Neural cell (in vitro differentiated cells): Measurements from ENCODE around the gene PTPRN2. TPM values are rescaled to one million over a fixed set of nuclear protein-coding genes. Genes with fewer than 3 reads are reported as not detected.

Experiments used
- H2AFZ ChIP-seq: fragments of 200-600, 300-800 bp; sonication (generic), shearing (Covaris generic); 2 replicates; pipeline ENCODE4 v1.6.0; 2014; ENCODE audit warnings: low read depth, mild to moderate bottlenecking, antibody characterized with exemption, low read length, moderate library complexity
- H3F3A ChIP-seq: fragments of 200-600 bp; shearing (Covaris generic); 2 replicates; pipeline ENCODE4 v1.6.1; 2016; ENCODE audit warnings: mild to moderate bottlenecking, moderate library complexity, mixed read lengths, antibody characterized with exemption, low read length; ENCODE audit not compliant: insufficient read depth, poor library complexity, severe bottlenecking
- H3K27ac ChIP-seq: fragments of 200-600, 300-800 bp; sonication (generic), shearing (Covaris generic); 2 replicates; pipeline ENCODE4 v1.5.1; 2014; ENCODE audit warnings: mild to moderate bottlenecking, low read length, moderate library complexity
- H3K27me3 ChIP-seq: fragments of 300-800, 200-600 bp; sonication (generic), shearing (Covaris generic); 2 replicates; pipeline ENCODE4 v1.6.0; 2014; ENCODE audit warnings: mild to moderate bottlenecking, low read depth, low read length, moderate library complexity; ENCODE audit not compliant: insufficient read depth
- H3K36me3 ChIP-seq: fragments of 300-800, 200-600 bp; sonication (generic), shearing (Covaris generic); 2 replicates; pipeline ENCODE4 v1.5.1; 2014; ENCODE audit warnings: mild to moderate bottlenecking, antibody characterized with exemption, low read length, moderate library complexity; ENCODE audit not compliant: insufficient read depth
- H3K4me2 ChIP-seq: fragments of 300-800, 200-600 bp; sonication (generic), shearing (Covaris generic); 2 replicates; pipeline ENCODE4 v1.6.0; 2014; ENCODE audit warnings: mild to moderate bottlenecking, low read length
- H3K4me3 ChIP-seq: fragments of 300-800, 200-600 bp; sonication (generic), shearing (Covaris generic); 2 replicates; pipeline ENCODE4 v1.5.1; 2014; ENCODE audit warnings: mild to moderate bottlenecking, low read length, moderate library complexity
- H3K79me2 ChIP-seq: fragments of 200-600 bp; shearing (Covaris generic); replicated peaks from 2 replicates; pipeline ENCODE4 v1.6.0; 2014; ENCODE audit warnings: mild to moderate bottlenecking, low read length, moderate library complexity; ENCODE audit not compliant: insufficient read depth
- H3K9ac ChIP-seq: fragments of 300-800, 200-600 bp; sonication (generic), shearing (Covaris generic); 2 replicates; pipeline ENCODE4 v1.6.1; 2016; ENCODE audit warnings: mild to moderate bottlenecking, low read length, mixed read lengths
- H3K9me2 ChIP-seq: fragments of 200-600 bp; shearing (Covaris generic); 2 replicates; pipeline ENCODE4 v1.6.1; 2016; ENCODE audit warnings: mild to moderate bottlenecking, low read length, mixed read lengths; ENCODE audit not compliant: insufficient read depth
- H3K9me3 ChIP-seq: fragments of 200-600, 300-800 bp; sonication (generic), shearing (Covaris generic); 2 replicates; pipeline ENCODE4 v1.6.1; 2016; ENCODE audit warnings: mild to moderate bottlenecking, mixed run types, low read length, moderate library complexity, mixed read lengths
- H4K20me1 ChIP-seq: fragments of 200-600 bp; shearing (Covaris generic); 2 replicates; pipeline ENCODE4 v1.6.1; 2016; ENCODE audit warnings: mild to moderate bottlenecking, mixed run types; ENCODE audit not compliant: insufficient read depth
- EP300 ChIP-seq: fragments of 450-650 bp; conservative IDR thresholded peaks from 2 replicates; pipeline ENCODE4 v1.6.1; 2014; ENCODE audit warnings: antibody characterized with exemption, mild to moderate bottlenecking, moderate library complexity; ENCODE audit not compliant: poor library complexity, severe bottlenecking
- EZH2 ChIP-seq: fragments of 200-600, 300-800 bp; shearing (Covaris generic), sonication (generic); IDR thresholded peaks from 2 replicates; pipeline ENCODE4 v1.6.1; 2014; ENCODE audit warnings: antibody characterized with exemption, low read length, borderline replicate concordance, mild to moderate bottlenecking; ENCODE audit not compliant: insufficient read depth, poor library complexity, severe bottlenecking
- MXI1 ChIP-seq: fragments of 450-650 bp; conservative IDR thresholded peaks from 2 replicates; pipeline ENCODE4 v1.6.1; 2014; ENCODE audit warnings: antibody characterized with exemption, mild to moderate bottlenecking; ENCODE audit not compliant: poor library complexity, severe bottlenecking
- POLR2AphosphoS5 ChIP-seq: IDR thresholded peaks from 2 replicates; pipeline ENCODE4 v1.6.1; 2012
- RAD21 ChIP-seq: fragments of 450-650 bp; conservative IDR thresholded peaks from 2 replicates; pipeline ENCODE4 v1.6.1; 2014; ENCODE audit warnings: antibody characterized with exemption, mild to moderate bottlenecking, moderate library complexity
- SMC3 ChIP-seq: fragments of 450-650 bp; conservative IDR thresholded peaks from 2 replicates; pipeline ENCODE4 v1.6.1; 2014; ENCODE audit warnings: antibody characterized with exemption, mild to moderate bottlenecking, moderate library complexity; ENCODE audit not compliant: poor library complexity
- TAF1 ChIP-seq: IDR thresholded peaks from 2 replicates; pipeline ENCODE4 v1.6.1; 2012; ENCODE audit warnings: low read depth
- polyA plus RNA-seq: library from polyadenylated mRNA; depleted of rRNA; stranded (reverse); fragments of >200 nt; gene quantifications from 2 replicates; pipeline ENCODE4 v1.2.3, GENCODE V29; 2014
- TF ChIP-seq, protein P1 (sequence below): IDR thresholded peaks from 2 replicates; pipeline ENCODE4 v1.6.1; 2012; ENCODE audit warnings: borderline replicate concordance
- TF ChIP-seq, protein P2 (sequence below): fragments of 450-650 bp; IDR thresholded peaks from 2 replicates; pipeline ENCODE4 v1.5.1; 2014; ENCODE audit warnings: antibody characterized with exemption, mild to moderate bottlenecking, moderate library complexity; ENCODE audit not compliant: poor library complexity, severe bottlenecking

The PTPRN2 gene
- polyA plus RNA-seq, 1 donor from 2014 or later, result 31.0 TPM

DNA sequence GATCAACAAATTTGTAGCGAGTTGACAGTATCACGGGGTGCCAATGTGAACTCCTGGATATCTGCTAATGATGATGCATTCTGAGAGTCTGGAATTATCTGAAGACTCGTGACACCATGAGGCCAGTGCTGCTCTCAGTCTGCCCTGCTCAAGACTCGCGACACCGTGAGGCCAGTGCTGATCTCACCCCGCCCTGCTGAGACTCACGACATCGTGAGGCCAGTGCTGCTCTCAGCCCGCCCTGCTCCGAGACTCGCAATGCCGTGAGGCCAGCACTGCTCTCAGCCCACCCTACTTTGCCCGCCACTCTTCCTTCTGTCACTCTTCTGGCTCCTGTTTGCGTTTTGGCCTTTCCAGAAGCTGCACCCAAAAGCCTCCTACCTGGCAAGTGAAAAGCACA is 411.8 kb downstream of the PTPRN2 start:
- H3K9me2 ChIP-seq, result no peaks in the 10 kb centered on the region
- H3K9ac ChIP-seq, result no peak overlapping the region
- no peaks in the 10 kb centered on the region for H3K9me3 ChIP-seq
- no peaks in the 10 kb centered on the region for H3K36me3 ChIP-seq
- no peaks in the 10 kb centered on the region for H3K79me2 ChIP-seq
- H3F3A ChIP-seq, result no peaks in the 10 kb centered on the region
- H3K4me2 ChIP-seq, result no peak overlapping the region
- no peaks in the 10 kb centered on the region for H4K20me1 ChIP-seq
- no peaks in the 10 kb centered on the region for H3K27me3 ChIP-seq
- H3K4me3 ChIP-seq, result no peak overlapping the region
- TF ChIP-seq SMC3 (no peak), EZH2 (no peak), EP300 (no peak), POLR2AphosphoS5 (no peak), RAD21 (no peak), MXI1 (no peak), TAF1 (no peak)
- TF ChIP-seq, protein P1, sequence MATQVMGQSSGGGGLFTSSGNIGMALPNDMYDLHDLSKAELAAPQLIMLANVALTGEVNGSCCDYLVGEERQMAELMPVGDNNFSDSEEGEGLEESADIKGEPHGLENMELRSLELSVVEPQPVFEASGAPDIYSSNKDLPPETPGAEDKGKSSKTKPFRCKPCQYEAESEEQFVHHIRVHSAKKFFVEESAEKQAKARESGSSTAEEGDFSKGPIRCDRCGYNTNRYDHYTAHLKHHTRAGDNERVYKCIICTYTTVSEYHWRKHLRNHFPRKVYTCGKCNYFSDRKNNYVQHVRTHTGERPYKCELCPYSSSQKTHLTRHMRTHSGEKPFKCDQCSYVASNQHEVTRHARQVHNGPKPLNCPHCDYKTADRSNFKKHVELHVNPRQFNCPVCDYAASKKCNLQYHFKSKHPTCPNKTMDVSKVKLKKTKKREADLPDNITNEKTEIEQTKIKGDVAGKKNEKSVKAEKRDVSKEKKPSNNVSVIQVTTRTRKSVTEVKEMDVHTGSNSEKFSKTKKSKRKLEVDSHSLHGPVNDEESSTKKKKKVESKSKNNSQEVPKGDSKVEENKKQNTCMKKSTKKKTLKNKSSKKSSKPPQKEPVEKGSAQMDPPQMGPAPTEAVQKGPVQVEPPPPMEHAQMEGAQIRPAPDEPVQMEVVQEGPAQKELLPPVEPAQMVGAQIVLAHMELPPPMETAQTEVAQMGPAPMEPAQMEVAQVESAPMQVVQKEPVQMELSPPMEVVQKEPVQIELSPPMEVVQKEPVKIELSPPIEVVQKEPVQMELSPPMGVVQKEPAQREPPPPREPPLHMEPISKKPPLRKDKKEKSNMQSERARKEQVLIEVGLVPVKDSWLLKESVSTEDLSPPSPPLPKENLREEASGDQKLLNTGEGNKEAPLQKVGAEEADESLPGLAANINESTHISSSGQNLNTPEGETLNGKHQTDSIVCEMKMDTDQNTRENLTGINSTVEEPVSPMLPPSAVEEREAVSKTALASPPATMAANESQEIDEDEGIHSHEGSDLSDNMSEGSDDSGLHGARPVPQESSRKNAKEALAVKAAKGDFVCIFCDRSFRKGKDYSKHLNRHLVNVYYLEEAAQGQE, result no peak
- TF ChIP-seq, protein P2, sequence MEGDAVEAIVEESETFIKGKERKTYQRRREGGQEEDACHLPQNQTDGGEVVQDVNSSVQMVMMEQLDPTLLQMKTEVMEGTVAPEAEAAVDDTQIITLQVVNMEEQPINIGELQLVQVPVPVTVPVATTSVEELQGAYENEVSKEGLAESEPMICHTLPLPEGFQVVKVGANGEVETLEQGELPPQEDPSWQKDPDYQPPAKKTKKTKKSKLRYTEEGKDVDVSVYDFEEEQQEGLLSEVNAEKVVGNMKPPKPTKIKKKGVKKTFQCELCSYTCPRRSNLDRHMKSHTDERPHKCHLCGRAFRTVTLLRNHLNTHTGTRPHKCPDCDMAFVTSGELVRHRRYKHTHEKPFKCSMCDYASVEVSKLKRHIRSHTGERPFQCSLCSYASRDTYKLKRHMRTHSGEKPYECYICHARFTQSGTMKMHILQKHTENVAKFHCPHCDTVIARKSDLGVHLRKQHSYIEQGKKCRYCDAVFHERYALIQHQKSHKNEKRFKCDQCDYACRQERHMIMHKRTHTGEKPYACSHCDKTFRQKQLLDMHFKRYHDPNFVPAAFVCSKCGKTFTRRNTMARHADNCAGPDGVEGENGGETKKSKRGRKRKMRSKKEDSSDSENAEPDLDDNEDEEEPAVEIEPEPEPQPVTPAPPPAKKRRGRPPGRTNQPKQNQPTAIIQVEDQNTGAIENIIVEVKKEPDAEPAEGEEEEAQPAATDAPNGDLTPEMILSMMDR, result no peak
- H2AFZ ChIP-seq, result no peak overlapping the region
- no peak overlapping the region for H3K27ac ChIP-seq

DNA sequence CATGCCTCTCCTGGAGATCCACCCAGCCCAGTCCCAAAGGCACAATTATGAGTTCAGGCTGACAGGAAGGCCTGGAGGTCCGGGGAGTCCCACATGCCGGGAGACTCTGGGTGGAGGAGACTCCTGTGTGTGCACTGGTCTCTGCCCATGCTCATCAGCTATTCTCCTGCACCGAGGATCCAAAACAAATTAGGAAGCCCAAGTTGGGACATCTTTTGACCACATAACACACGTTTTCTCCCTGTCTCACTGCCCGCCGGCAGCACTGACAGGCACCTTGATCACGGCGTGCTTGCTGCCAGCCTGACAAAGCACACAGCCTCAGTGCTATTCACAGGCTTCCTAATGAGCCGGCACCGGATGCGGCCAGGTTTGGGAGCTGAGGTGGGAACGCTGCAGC is 412.7 kb downstream of the PTPRN2 start:
- TF ChIP-seq MXI1, result no peak
- TF ChIP-seq, protein P1, result no peak
- TF ChIP-seq RAD21, result no peak
- TF ChIP-seq POLR2AphosphoS5, result no peak
- no peak for TF ChIP-seq EZH2
- TF ChIP-seq TAF1, result no peak
- TF ChIP-seq EP300, result no peak
- TF ChIP-seq SMC3, result no peak
- TF ChIP-seq, protein P2, result no peak
- H3K9ac ChIP-seq, result no peak overlapping the region
- no peaks in the 10 kb centered on the region for H4K20me1 ChIP-seq
- H3F3A ChIP-seq, result no peaks in the 10 kb centered on the region
- H3K36me3 ChIP-seq, result no peaks in the 10 kb centered on the region
- H2AFZ ChIP-seq, result no peak overlapping the region
- H3K9me2 ChIP-seq, result no peaks in the 10 kb centered on the region
- H3K79me2 ChIP-seq, result no peaks in the 10 kb centered on the region
- no peaks in the 10 kb centered on the region for H3K27me3 ChIP-seq
- no peak overlapping the region for H3K4me2 ChIP-seq
- H3K4me3 ChIP-seq, result no peak overlapping the region
- H3K27ac ChIP-seq, result no peak overlapping the region
- no peaks in the 10 kb centered on the region for H3K9me3 ChIP-seq
